NB4 (cell line): ENCODE results near the gene GTF2H1.

Experiments used
- DNase-seq: peaks from one replicate; pipeline ENCODE4 v3.0.0; 2010; ENCODE audit warnings: low read depth
- H3K4me3 ChIP-seq: one replicate; pipeline ENCODE4 v1.5.1; 2011; ENCODE audit warnings: mild to moderate bottlenecking, low read depth, low read length, moderate library complexity
- CTCF ChIP-seq: IDR thresholded peaks from one replicate; pipeline ENCODE4 v1.5.1; 2012; ENCODE audit warnings: low read depth, low read length
- MYC ChIP-seq: IDR thresholded peaks from 2 replicates; pipeline ENCODE4 v1.6.1; 2011; ENCODE audit warnings: low read depth, low read length
- POLR2A ChIP-seq: IDR thresholded peaks from 2 replicates; pipeline ENCODE4 v1.6.1; 2011; ENCODE audit warnings: mild to moderate bottlenecking; ENCODE audit not compliant: insufficient read length; ENCODE audit errors: extremely low read depth
- TF ChIP-seq, protein P1 (sequence below): IDR thresholded peaks from 2 replicates; pipeline ENCODE4 v1.6.1; 2011; ENCODE audit warnings: low read depth, low read length

Gene GTF2H1

GRCh38 chr11:18321969-18322711 lies at the start of gene GTF2H1, which contains the start of gene HPS5:
Gene GTF2H1 (plus strand): TSS chr11:18322567. CDS start chr11:18333075, 10,508 bp downstream.
Gene HPS5 (minus strand): TSS chr11:18322140. CDS start chr11:18317858, 4,282 bp downstream.
- no peak for TF ChIP-seq CTCF
- TF ChIP-seq MYC, result peak; percentile 97
- peak; percentile 96 for TF ChIP-seq POLR2A
- TF ChIP-seq, protein P1, sequence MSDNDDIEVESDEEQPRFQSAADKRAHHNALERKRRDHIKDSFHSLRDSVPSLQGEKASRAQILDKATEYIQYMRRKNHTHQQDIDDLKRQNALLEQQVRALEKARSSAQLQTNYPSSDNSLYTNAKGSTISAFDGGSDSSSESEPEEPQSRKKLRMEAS, result peak; percentile 97

DNA sequence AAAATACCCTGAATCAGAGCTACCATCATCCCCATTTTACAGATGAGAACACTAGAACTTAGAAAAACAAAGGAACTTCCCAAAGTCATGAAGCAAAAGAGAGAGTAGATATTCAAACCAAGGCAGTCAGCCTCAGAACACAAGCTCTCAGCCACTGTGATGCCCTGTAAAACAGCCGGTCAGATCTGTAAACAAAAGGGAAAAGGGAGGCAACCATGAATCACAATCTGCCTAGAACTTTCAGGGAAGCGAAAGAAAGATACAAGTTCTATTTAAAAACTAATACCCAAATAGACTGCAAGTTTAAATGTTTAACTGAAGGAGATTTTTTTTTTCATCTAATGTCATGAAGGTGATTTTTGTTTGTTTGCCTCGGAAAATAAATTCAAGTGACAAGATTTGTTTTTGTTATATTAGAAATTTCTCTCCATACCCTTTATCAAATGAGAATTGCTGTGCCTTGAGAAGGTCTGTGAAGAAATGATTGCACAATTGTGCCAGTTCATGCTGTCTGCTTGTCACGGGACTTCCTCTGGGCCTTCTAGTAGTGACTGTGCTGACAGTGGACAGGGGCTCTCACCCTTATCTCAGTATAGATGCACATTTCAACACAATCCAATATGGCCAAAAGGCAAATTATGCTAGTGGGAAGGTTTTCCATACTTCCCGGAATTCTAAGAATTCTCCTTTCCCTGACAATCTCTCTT lies 44.6 kb upstream of the GTF2H1 start:
- TF ChIP-seq, protein P1, result no peak
- TF ChIP-seq POLR2A (no peak), MYC (no peak), CTCF (no peak)
- H3K4me3 ChIP-seq, result no peak overlapping the region
- peak; percentile 81 for DNase-seq

More at GRCh38 chr11:18321969-18322711, at the start of gene GTF2H1, which contains the start of gene HPS5:
- peak; percentile 98 for DNase-seq
- peak within 1 kb of the TSS; percentile 97 for H3K4me3 ChIP-seq

- no peak for DNase-seq
- TF ChIP-seq, protein P1, result no peak
- TF ChIP-seq POLR2A (no peak), CTCF (no peak), MYC (no peak)
Observed at GRCh38 chr11:18280438-18281045, 41.8 kb upstream of the GTF2H1 start.

DNA sequence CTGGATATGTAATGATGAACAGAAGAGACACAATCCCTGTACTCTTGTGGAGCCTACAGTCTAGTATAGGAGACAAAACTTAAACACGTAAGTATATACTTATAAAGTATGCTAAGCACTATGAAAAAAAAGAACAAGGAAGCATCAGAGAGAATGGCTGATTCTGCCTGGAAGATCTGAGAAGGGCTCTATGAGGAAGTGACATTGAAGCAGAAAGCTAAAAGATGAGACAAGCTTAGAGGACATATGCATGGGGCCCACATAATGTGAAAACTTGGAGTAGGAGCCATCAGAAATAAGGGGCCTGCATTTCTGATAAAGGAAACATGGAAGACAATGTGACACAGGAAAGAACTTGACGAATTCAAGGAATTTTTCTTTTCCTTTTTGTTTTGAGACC lies 39.7 kb upstream of the GTF2H1 start:
- TF ChIP-seq MYC (no peak), POLR2A (no peak), CTCF (no peak)
- TF ChIP-seq, protein P1, result no peak
- no peak overlapping the region for H3K4me3 ChIP-seq
- DNase-seq, result no peak

More at GRCh38 chr11:18280438-18281045, 41.8 kb upstream of the GTF2H1 start:
- H3K4me3 ChIP-seq, result no peak overlapping the region

- no peak for DNase-seq
- TF ChIP-seq CTCF (no peak), MYC (no peak)
- H3K4me3 ChIP-seq, result no peak overlapping the region
Observed at GRCh38 chr11:18285841-18286240, 36.5 kb upstream of the GTF2H1 start.
